OCI-M2 (cell line): ENCODE results near the gene IL10RB.
"Not testable (repeated sequence)": the region's sequence is repeated elsewhere in the genome, so short reads cannot be mapped to it uniquely, and the experiment has no call there.

Experiments used
- DNase-seq: peaks from one replicate; lab custom pipeline; 2025; ENCODE audit not compliant: unreplicated experiment; lab: John Stamatoyannopoulos, UW

IL10RB gene

DNA sequence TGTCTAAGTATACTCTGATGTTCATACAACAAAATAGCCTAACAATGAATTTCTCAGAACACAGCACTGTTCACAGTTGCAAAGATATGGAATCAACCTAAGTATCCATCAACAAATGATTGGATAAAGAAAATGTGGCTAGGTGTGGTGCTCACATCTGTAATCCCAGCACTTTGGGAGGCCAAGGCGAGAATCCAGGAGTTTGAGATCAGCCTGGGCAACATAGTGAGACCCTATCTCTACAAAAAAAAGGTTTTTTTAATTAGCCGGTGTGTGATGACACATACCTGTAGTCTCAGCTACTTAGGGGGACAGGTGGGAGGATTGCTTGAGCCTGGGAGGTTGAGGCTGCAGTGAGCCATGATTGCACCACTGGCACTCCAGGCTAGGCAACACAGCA, 25.8 kb upstream of the IL10RB start:
- DNase-seq: no peak

- DNase-seq: no peak
Measured at GRCh38 chr21:33241846-33242245, 24.3 kb upstream of the IL10RB start.

DNA sequence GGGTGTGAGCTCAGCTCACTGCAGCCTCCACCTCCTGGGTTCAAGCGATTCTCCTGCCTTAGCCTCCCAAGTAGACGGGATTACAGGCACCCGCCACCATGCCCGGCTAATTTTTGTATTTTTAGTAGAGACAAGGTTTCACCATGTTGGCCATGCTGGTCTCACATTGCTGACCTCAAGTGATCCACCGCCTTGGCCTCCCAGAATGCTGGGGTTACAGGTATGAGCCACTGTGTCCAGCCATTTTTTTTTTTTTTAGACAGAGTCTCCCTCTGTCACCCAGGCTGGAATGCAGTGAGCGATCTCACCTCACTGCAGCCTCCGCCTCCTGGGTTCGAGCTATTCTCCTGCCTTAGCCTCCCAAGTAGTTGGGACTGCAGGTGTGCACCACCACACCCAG, 23.3 kb upstream of the IL10RB start:
- not testable (repeated sequence) for DNase-seq

DNA sequence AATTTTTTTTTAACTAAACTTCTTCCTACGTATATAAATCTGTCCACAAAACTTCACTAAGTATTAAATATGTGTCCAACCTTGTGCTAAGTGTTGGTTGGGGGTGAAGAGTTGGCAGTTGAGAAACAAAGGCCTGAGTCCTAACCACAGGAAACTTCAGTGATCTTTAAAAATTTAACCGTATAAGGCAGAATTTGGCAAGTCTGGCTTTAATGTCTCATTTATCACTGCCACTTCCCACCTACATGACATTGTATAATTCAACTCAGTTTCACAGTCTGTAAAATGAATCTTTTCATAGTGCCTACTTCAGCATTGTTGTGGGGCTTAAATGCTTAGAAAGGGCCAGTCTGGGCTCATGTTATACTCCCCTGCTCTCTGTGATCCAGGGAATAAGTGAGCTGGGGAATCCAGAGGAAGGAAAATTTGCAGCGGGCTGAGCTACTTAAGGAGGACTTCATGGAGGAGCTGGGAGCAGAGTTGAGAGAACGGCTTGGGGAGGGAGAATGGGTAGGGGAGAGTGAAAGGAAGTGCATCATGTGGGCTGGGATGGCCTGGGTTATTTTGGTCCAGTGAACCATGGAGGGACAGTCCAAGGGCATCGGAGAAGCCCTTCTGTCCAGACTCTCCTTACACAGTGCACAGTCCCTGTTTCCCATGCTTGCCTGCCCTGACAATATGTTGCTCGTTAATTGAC, 21.9 kb upstream of the IL10RB start:
- DNase-seq: no peak

DNA sequence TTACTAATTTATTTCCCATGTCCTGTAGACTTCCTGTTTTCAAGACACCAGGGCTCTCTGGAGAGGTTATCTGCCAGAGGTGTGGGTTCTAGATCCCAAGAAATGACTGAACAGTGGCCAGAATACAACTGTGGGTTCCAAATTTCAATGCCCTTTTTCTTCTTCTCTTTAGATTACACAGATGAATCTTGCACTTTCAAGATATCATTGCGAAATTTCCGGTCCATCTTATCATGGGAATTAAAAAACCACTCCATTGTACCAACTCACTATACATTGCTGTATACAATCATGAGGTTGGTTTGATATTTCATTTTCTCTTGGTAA, 21.4 kb upstream of the IL10RB start:
- no peak for DNase-seq

DNA sequence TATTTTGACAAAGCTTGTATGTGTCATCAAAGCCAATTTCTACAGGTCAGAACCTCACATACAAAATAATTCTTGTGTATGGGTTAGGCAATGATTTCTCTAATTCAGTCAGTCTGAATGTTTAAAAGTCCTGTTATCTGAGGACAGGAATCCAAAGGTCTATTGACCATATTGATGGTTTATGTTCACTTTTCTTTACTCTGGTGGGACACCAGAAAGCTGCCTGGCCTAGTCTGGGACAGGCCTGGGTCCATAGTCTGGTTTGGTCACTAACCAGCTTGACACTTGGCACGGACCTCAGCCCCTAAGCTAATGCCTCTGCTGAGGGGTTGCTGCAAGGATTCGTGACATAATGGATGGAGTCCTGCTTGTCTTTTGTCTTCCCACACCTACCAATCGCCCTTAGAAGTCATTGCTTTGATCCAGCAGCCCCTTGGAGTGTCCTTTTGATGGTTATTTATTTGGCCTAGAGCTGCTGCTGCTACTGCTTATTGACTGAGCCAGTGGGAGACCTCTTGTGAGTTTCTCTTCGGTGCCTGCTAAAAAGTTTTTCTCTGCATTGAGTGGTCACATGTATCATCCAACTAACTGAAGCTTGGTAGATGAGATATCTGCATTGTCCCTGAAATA, 20.8 kb upstream of the IL10RB start:
- no peak for DNase-seq

DNA sequence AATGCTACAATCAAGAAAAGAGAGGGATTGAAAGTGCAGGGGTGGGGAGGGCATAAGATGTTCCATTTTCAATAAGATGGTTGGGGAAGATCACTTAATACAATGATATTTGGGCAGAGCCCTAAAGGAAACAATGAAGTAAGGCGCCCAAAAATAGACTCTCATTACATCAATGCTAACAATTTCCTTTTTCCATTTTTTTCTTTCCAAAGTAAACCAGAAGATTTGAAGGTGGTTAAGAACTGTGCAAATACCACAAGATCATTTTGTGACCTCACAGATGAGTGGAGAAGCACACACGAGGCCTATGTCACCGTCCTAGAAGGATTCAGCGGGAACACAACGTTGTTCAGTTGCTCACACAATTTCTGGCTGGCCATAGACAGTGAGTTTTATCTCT, 19.7 kb upstream of the IL10RB start:
- no peak for DNase-seq

DNA sequence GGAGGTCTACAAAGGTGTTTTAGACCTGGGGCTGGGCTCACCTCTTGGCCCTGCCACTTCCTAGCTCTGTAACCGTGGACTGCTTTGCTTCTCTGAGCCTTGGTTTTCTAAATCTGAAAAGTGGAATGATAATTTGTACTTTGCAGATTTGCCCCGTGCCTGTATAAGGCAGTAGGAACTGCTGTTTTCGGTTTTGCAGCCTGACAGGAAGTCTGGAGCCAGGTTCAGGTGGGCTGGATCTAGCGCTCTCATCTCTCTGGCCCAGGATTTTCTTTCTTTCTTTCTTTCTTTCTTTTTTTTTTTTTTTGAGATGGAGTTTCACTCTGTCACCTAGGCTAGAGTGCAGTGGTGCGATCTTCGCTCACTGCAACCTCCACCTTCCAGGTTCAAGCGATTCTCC, 19.2 kb upstream of the IL10RB start:
- no peak for DNase-seq

- no peak for DNase-seq
Measured at GRCh38 chr21:33247599-33247998, 18.6 kb upstream of the IL10RB start.

DNA sequence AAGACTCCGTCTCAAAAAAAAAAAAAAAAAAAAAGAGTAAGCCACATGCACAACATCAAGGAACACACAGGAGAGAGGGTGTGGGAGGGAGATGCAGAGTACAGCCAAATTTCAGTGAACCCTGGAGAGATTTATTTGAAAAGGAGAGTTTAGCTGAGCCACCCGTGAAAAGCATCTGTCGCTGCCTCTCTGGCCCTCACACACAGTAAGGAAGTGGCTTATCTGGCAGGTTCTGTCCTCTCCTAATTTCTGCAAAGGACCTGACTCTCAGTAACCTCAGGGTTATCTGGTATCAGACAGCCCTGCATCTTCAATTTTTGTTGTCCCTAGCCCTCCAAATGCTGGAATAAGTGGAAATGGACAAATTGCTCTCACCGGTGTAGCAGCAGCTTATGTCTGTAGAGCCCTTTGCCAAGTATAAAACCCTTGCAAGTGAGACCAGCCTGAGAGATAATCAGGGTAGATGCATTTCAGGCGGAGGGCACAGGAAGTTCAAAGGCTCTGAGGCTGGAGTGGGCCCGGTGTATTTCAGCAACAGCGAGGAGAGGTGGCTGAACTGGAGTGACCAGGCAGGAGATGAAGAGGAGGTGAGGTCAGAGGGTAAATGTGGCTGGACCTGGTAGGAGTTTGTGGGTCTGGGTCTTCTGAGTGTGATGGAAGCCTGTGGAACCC, 16.7 kb upstream of the IL10RB start:
- no peak for DNase-seq

DNA sequence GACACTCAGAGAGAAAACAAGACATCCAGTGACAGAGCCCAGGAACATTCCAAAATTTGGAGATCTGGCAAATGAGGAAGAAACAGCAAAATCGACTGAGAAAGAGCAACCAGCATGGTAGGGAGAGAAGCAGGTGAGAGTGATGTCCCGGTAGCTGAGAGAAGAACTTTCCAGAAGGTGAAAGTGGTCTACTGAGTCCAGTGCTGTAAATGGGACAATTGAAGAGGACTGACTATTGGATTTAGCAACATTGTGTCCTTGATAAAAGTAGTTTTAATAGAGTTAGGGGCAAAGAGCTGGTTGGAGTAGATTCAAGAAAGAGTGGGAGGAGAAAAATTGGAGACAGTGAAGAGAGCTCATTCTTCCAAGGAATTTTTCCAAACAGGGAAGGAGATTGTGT, 15.0 kb upstream of the IL10RB start:
- no peak for DNase-seq

DNA sequence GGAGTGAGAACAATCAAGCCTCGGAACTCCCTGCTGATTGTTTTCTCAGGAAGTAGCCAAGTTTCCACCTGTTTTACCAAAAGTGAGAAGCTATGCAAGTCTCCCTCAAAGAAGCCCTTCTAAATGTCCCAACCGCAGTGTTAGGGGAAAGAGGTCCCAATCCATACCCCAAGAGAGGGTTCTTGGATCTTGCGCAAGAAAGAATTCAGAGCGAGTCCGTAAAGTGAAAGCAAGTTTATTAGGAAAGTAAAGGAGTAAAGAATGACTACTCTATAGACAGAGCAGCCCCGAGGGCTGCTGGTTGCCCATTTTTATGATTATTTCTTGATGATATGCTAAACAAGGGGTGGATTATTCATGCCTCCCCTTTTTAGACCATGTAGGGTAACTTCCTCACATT, 12.8 kb upstream of the IL10RB start:
- DNase-seq: not testable (repeated sequence)

DNA sequence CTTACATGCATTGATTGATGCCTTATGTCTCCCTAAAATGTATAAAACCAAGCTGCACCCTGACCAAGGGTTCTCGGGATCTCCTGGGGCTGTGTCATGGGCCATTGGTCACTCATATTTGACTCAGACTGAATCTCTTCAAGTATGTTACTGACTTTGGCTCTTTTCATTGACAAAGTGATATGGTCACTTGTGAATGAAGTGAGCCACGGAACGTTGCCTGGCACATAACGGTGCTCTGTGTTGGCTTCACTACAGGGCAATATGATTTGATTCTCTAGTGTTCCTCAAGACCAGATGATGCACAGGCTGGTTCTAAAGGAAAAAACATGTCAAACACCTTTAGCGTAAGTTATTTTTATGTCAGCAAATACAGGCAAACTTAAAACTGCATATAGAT, 11.4 kb upstream of the IL10RB start:
- DNase-seq: no peak

DNA sequence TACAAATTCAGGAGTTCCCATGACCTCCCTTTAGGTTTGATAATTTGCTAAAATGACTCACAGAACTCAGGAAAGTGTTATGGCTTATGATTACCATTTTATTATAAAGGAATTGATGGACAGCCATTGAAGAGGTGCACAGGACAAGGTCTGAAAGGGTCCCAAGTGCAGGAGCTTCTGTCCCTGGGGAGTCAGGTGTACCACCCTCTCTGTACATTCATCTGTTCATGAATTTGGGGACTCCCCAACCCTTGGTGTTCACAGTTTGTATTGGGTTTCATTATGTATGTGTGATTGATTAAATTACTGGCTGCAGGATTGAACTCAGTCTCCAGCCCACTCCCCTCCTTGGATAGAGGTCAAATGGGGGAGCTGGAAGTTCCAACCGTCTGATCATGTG, 10.8 kb upstream of the IL10RB start:
- DNase-seq: no peak

- no peak for DNase-seq
Measured at GRCh38 chr21:33256019-33256418, 10.1 kb upstream of the IL10RB start.

DNA sequence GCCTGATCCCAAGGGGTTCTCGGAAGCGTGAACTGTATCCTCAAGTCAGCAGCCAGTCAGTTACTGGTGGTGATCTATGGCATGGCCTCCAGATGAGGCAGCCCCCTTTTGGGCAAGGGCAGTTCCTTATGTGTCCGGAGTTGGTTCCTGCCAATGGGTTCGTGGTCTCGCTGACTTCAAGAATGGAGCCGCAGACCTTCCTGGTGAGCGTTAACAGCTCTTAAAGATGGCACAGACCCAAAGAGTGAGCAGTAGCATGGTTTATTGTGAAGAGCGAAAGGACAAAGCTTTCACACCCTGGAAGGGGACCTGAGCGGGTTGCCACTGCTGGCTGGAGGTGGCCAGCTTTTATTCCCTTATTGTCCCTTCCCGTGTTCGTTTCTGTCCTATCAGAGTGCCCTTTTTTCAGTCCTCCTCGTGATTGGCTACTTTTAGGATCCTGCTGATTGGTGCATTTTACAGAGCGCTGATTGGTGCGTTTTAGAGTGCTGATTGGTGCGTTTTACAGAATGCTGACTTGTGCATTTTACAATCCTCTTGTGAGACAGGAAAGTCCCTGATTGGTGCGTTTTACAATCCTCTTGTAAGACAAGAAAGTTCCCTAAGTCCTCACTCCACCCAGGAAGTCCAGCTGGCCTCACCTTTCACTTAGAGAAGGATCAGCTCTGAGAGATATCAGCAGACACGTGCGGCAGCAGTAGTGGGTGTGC, 8.9 kb upstream of the IL10RB start:
- no peak for DNase-seq

- no peak for DNase-seq
Measured at GRCh38 chr21:33258475-33258874, 7.7 kb upstream of the IL10RB start.

DNA sequence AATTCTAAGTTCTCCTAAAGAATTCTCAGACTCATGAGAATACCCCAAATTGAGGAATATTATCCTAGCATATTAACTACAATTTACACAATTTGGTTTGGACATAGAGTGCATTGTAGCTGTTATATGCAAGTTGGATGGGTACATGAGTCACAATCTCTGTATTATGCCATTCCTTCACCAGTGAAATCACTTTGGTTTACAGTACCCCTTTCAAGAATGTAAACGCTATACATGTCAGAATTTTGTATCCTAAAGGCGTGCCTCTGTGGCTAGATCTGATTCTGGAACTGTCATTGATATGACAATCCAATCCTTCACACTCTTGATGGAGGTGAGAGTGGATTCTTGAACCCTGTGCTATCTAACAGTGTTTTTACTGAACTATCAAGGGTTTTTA, 6.7 kb upstream of the IL10RB start:
- no peak for DNase-seq

- DNase-seq: no peak
Measured at GRCh38 chr21:33259995-33260394, 6.2 kb upstream of the IL10RB start.

DNA sequence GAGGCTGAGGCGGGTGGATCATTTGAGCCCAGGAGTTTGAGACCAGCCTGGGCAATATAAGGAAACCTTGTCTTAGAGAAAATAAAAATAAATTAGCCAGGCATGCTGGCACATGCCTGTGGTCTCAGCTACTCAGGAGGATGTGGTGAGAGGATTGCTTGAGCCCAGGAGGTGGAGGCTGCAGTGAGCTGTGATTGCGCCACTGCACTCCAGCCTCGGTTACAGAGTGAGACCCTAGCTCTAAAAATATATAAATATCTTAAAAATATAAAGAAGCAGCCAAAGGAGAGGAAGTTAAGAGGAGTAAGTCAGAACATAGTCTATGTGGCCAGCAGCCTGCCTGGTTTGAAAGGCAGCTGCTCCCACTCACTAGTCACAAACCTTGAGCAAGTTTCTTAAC, 4.5 kb upstream of the IL10RB start:
- no peak for DNase-seq

- DNase-seq: no peak
Measured at GRCh38 chr21:33262921-33263320, 3.2 kb upstream of the IL10RB start.

DNA sequence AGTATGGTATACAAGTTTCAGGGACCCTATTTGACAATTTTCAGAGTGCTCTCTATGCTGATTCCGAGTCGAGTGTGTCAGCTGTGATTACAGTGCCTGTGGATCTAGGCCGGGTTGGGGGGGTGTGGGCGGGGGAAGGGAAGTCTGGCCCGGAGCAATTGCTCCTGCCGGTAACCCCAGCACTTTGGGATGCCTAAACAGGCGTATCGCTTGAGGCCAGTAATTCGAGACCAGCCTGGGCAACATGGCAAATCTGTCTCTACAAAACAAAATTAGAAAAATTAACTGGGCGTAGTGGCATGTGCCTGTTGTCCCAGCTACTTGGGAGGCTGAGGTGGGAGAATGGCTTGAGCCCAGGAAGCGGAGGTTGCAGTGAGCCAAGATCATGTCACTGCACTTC, 1.6 kb upstream of the IL10RB start:
- DNase-seq: no peak
